ENCODE measurements around the gene FSTL3.

FSTL3 gene

GRCh38 chr19:633068-633785 is 43.0 kb upstream of the FSTL3 start, which contains the start of gene POLRMT:
Gene POLRMT, minus strand, starts transcription at chr19:633537. Its CDS starts 25 bp downstream, at chr19:633512.
- ChIA-PET POLR2A (interaction anchor here (0.7 to 2.2 kb wide), 3 partner anchors 9 to 172 kb away, joined by 3 to 8 read pairs (median 4); partner anchors contain the start of gene RNF126), CTCF (no interaction called here)
- no peak for TF ChIP-seq LEF1 (IDR thresholded peaks at IDR 0.05; ENCODE audit: borderline replicate concordance)
- no peak for TF ChIP-seq FOXA1 (IDR thresholded peaks at IDR 0.05)
- TF ChIP-seq FOXM1 (IDR thresholded peaks at IDR 0.05; ENCODE audit: borderline replicate concordance), result no peak
- no peak for TF ChIP-seq ARNT (IDR thresholded peaks at IDR 0.05)
- TF ChIP-seq FOXK2 (IDR thresholded peaks at IDR 0.05), result no peak
- no peak for TF ChIP-seq SP1 (IDR thresholded peaks at IDR 0.05)
- peak; percentile 98 for TF ChIP-seq PKNOX1 (IDR thresholded peaks at IDR 0.05)
- peak; percentile 67 for TF ChIP-seq ELF4 (IDR thresholded peaks at IDR 0.05)
- no peak for TF ChIP-seq BHLHE40 (IDR thresholded peaks at IDR 0.05; ENCODE audit: borderline replicate concordance)
- peak; percentile 88 for TF ChIP-seq L3MBTL2 (conservative IDR thresholded peaks at IDR 0.05)
- TF ChIP-seq HDGF (IDR thresholded peaks at IDR 0.05; ENCODE audit: borderline replicate concordance), result no peak
- TF ChIP-seq CTBP1 (IDR thresholded peaks at IDR 0.05; ENCODE audit: borderline replicate concordance), result no peak
- TF ChIP-seq TARDBP (IDR thresholded peaks at IDR 0.05), result no peak
- TF ChIP-seq NFRKB (IDR thresholded peaks at IDR 0.05), result no peak
- no peak for TF ChIP-seq ZNF384 (IDR thresholded peaks at IDR 0.05)
- TF ChIP-seq SUZ12 (IDR thresholded peaks at IDR 0.05), result no peak
- peak; percentile 100 for DNase-seq (ENCODE audit: extremely low spot score)

- DNase-seq (ENCODE audit: extremely low spot score), result no peak
- CTCF ChIA-PET, result no interaction called here
- peak; percentile 89 for TF ChIP-seq ZNF384 (IDR thresholded peaks at IDR 0.05)
- no peak for TF ChIP-seq SUZ12 (IDR thresholded peaks at IDR 0.05)
- POLR2A ChIA-PET, result interaction anchor here (0.7 to 2.2 kb wide), 5 partner anchors 9 to 173 kb away, joined by 3 to 8 read pairs (median 3); partner anchors contain the start of gene RNF126
Measured at GRCh38 chr19:633786-634639, 42.2 kb upstream of the FSTL3 start.

- CTCF ChIA-PET, result no interaction called here
- no peak for TF ChIP-seq HDGF (IDR thresholded peaks at IDR 0.05; ENCODE audit: borderline replicate concordance)
- TF ChIP-seq LEF1 (IDR thresholded peaks at IDR 0.05; ENCODE audit: borderline replicate concordance), result no peak
- no peak for TF ChIP-seq PKNOX1 (IDR thresholded peaks at IDR 0.05)
- TF ChIP-seq FOXA1 (IDR thresholded peaks at IDR 0.05), result no peak
- no peak for DNase-seq (ENCODE audit: extremely low spot score)
- POLR2A ChIA-PET, result interaction anchor here (0.7 to 2.2 kb wide), 3 partner anchors 10 to 61 kb away, joined by 3 to 8 read pairs (median 3); partner anchors contain the start of gene RNF126
Measured at GRCh38 chr19:634975-635652, 41.1 kb upstream of the FSTL3 start.

GRCh38 chr19:638906-639252 is 37.3 kb upstream of the FSTL3 start:
- TF ChIP-seq LEF1 (IDR thresholded peaks at IDR 0.05; ENCODE audit: borderline replicate concordance), result no peak
- no peak for TF ChIP-seq TARDBP (IDR thresholded peaks at IDR 0.05)
- TF ChIP-seq ZNF384 (IDR thresholded peaks at IDR 0.05), result no peak
- no peak for TF ChIP-seq ELF4 (IDR thresholded peaks at IDR 0.05)
- TF ChIP-seq NFRKB (IDR thresholded peaks at IDR 0.05), result no peak
- TF ChIP-seq SP1 (IDR thresholded peaks at IDR 0.05), result no peak
- no peak for TF ChIP-seq BHLHE40 (IDR thresholded peaks at IDR 0.05; ENCODE audit: borderline replicate concordance)
- TF ChIP-seq HDGF (IDR thresholded peaks at IDR 0.05; ENCODE audit: borderline replicate concordance), result no peak
- TF ChIP-seq CTBP1 (IDR thresholded peaks at IDR 0.05; ENCODE audit: borderline replicate concordance), result no peak
- TF ChIP-seq ARNT (IDR thresholded peaks at IDR 0.05), result no peak
- TF ChIP-seq FOXM1 (IDR thresholded peaks at IDR 0.05; ENCODE audit: borderline replicate concordance), result no peak

GRCh38 chr19:639253-640160 is 36.7 kb upstream of the FSTL3 start, which contains the start of gene FGF22:
Gene FGF22, plus strand, starts transcription at chr19:639879. Its CDS starts 47 bp downstream, at chr19:639926.
- ChIA-PET CTCF (no interaction called here), POLR2A (no interaction called here)
- DNase-seq (ENCODE audit: extremely low spot score), result peak; percentile 97
- TF ChIP-seq L3MBTL2 (conservative IDR thresholded peaks at IDR 0.05) (0 out of 2 replicates have a peak, but pooled peaks have one; percentile 5), ZNF384 (IDR thresholded peaks at IDR 0.05) (no peak), PKNOX1 (IDR thresholded peaks at IDR 0.05) (no peak)

More at GRCh38 chr19:638906-639252, 37.3 kb upstream of the FSTL3 start:
- DNase-seq (ENCODE audit: extremely low spot score), result no peak
- POLR2A ChIA-PET, result no interaction called here
- CTCF ChIA-PET, result no interaction called here

Measured in HEK293T (cell line).